ENCODE measurements around the gene PIGL.

The PIGL gene

GRCh38 chr17:16352303-16352666 is 135.3 kb downstream of the PIGL start:
- peak in 24 of 51 donors; percentile 5 to 77 (median 26) for DNase-seq

GRCh38 chr17:16352667-16353316 is 135.8 kb downstream of the PIGL start:
- peak in 20 of 51 donors; percentile 20 to 77 (median 36) for DNase-seq

GRCh38 chr17:16353317-16354174 is 136.5 kb downstream of the PIGL start, which contains the start of gene CENPV:
Gene CENPV, minus strand, starts transcription at chr17:16353469. Its CDS starts 33 bp downstream, at chr17:16353436.
- DNase-seq, result peak in 22 of 51 donors; percentile 9 to 61 (median 30)

- no peak for DNase-seq
Observed at GRCh38 chr17:16354585-16354984, 137.6 kb downstream of the PIGL start.

- DNase-seq, result no peak
Observed at GRCh38 chr17:16358394-16358793, 141.4 kb downstream of the PIGL start.

GRCh38 chr17:16361874-16362273 is 144.9 kb downstream of the PIGL start:
- no peak for DNase-seq

GRCh38 chr17:16363749-16364536 is 146.9 kb downstream of the PIGL start:
- peak in 42 of 51 donors; percentile 11 to 84 (median 56) for DNase-seq

- peak in 1 of 51 donors; percentile 28 for DNase-seq
Observed at GRCh38 chr17:16364625-16365024, 147.6 kb downstream of the PIGL start.

- no peak for DNase-seq
Observed at GRCh38 chr17:16371742-16372141, 154.7 kb downstream of the PIGL start.

- no peak for DNase-seq
Observed at GRCh38 chr17:16374146-16374938, 157.3 kb downstream of the PIGL start.
